GM23338 (cell line): ENCODE measurements around the gene CMC1. TPM values are rescaled to one million over a fixed set of nuclear protein-coding genes. Genes with fewer than 3 reads are reported as not detected.

Experiments used
- ATAC-seq: fragments of 200-7000 bp; cut with Tn5 transposase; 3 replicates; pipeline ENCODE4 v1.9.1; 2020
- DNase-seq: peaks from one replicate; pipeline ENCODE4 v3.0.0-alpha.2; 2015; ENCODE audit warnings: low spot score
- H2AFZ ChIP-seq: fragments of 200-600 bp; sonication (generic); 2 replicates; pipeline ENCODE4 v1.8.0; 2016; ENCODE audit warnings: antibody characterized with exemption, mild to moderate bottlenecking, moderate library complexity
- H3F3A ChIP-seq: fragments of 200-600 bp; sonication (generic); replicated peaks from 2 replicates; pipeline ENCODE4 v1.8.0; 2017; ENCODE audit warnings: antibody characterized with exemption, mixed run types, low read depth
- H3K27ac ChIP-seq: fragments of 200-600 bp; sonication (generic); 2 replicates; pipeline ENCODE4 v1.6.1; 2016; ENCODE audit warnings: low read depth
- H3K27me3 ChIP-seq: fragments of 200-600 bp; sonication (generic); 2 replicates; pipeline ENCODE4 v1.8.0; 2016; ENCODE audit warnings: mild to moderate bottlenecking, mixed run types, moderate library complexity; ENCODE audit not compliant: insufficient read depth
- H3K36me3 ChIP-seq: fragments of 200-600 bp; sonication (generic); 2 replicates; pipeline ENCODE4 v1.8.0; 2016; ENCODE audit warnings: mild to moderate bottlenecking; ENCODE audit not compliant: insufficient read depth
- H3K4me1 ChIP-seq: fragments of 200-600 bp; sonication (generic); 2 replicates; pipeline ENCODE4 v1.8.0; 2016; ENCODE audit warnings: mild to moderate bottlenecking, moderate library complexity; ENCODE audit not compliant: insufficient read depth
- H3K4me2 ChIP-seq: fragments of 200-600 bp; sonication (generic); 2 replicates; pipeline ENCODE4 v1.7.1; 2017; ENCODE audit warnings: mixed run types
- H3K4me3 ChIP-seq: fragments of 200-600 bp; sonication (generic); 2 replicates; pipeline ENCODE4 v1.6.1; 2016; ENCODE audit warnings: mixed run types
- H3K79me2 ChIP-seq: fragments of 200-600 bp; sonication (generic); replicated peaks from 2 replicates; pipeline ENCODE4 v1.8.0; 2017; ENCODE audit warnings: mild to moderate bottlenecking; ENCODE audit not compliant: insufficient read depth
- H3K9me2 ChIP-seq: fragments of 200-600 bp; sonication (generic); 2 replicates; pipeline ENCODE4 v1.8.0; 2017; ENCODE audit not compliant: insufficient read depth
- H4K20me1 ChIP-seq: fragments of 200-600 bp; sonication (generic); replicated peaks from 2 replicates; pipeline ENCODE4 v1.8.0; 2017; ENCODE audit warnings: mild to moderate bottlenecking; ENCODE audit not compliant: insufficient read depth
- H3K27ac Mint-ChIP-seq: 2 replicates; pipeline ENCODE4 v1.8.0; 2020; ENCODE audit warnings: inconsistent platforms, mild to moderate bottlenecking, moderate library complexity, mixed read lengths
- H3K27me3 Mint-ChIP-seq: 3 replicates; pipeline ENCODE4 v1.8.0; 2022; ENCODE audit warnings: low read depth, mild to moderate bottlenecking, moderate library complexity, mixed read lengths, inconsistent platforms; ENCODE audit not compliant: insufficient read depth, poor library complexity
- H3K36me3 Mint-ChIP-seq: 3 replicates; pipeline ENCODE4 v1.8.0; 2021; ENCODE audit warnings: low read depth, mild to moderate bottlenecking, inconsistent platforms, moderate library complexity, mixed read lengths
- H3K4me1 Mint-ChIP-seq: 3 replicates; pipeline ENCODE4 v1.8.0; 2020; ENCODE audit warnings: mild to moderate bottlenecking, inconsistent platforms, mixed read lengths
- H3K4me3 Mint-ChIP-seq: 3 replicates; pipeline ENCODE4 v1.8.0; 2021; ENCODE audit warnings: moderate library complexity, mild to moderate bottlenecking, inconsistent platforms, mixed read lengths
- H3K9me3 Mint-ChIP-seq: 3 replicates; pipeline ENCODE4 v1.8.0; 2020; ENCODE audit warnings: moderate library complexity, mild to moderate bottlenecking, inconsistent platforms, mixed read lengths
- CREB1 ChIP-seq: fragments of 250-450 bp; sonication (Bioruptor Pico); IDR thresholded peaks from 2 replicates; pipeline ENCODE4 v1.5.0; 2020; ENCODE audit warnings: low read depth, mild to moderate bottlenecking, moderate library complexity
- EZH2 ChIP-seq: fragments of 200-600 bp; sonication (generic); IDR thresholded peaks from one replicate; pipeline ENCODE4 v1.8.0; 2017; ENCODE audit warnings: antibody characterized with exemption, mild to moderate bottlenecking, low read depth; ENCODE audit not compliant: unreplicated experiment
- EZH2phosphoT487 ChIP-seq: fragments of 200-600 bp; sonication (generic); IDR thresholded peaks from one replicate; pipeline ENCODE4 v1.8.1; 2018; ENCODE audit warnings: antibody characterized with exemption; ENCODE audit not compliant: unreplicated experiment
- JUNB ChIP-seq: IDR thresholded peaks from one replicate; pipeline ENCODE4 v1.6.1; 2016; ENCODE audit warnings: antibody characterized with exemption; ENCODE audit not compliant: unreplicated experiment
- POLR2AphosphoS5 ChIP-seq: IDR thresholded peaks from 2 replicates; pipeline ENCODE4 v1.6.1; 2016; ENCODE audit warnings: antibody characterized with exemption, low read depth
- STAT1 ChIP-seq: IDR thresholded peaks from one replicate; pipeline ENCODE4 v1.6.1; 2016; ENCODE audit warnings: antibody characterized with exemption; ENCODE audit not compliant: unreplicated experiment
- ZNF331 ChIP-seq: fragments of 250-450 bp; sonication (Bioruptor Pico); IDR thresholded peaks from 2 replicates; pipeline ENCODE4 v1.5.0; 2020; ENCODE audit warnings: low read depth, mild to moderate bottlenecking, moderate library complexity
- polyA plus RNA-seq: library from polyadenylated mRNA; unstranded; fragments of >200 nt; fragmentation: Nextera tagmentation; extraction: Ambion mirVana; gene quantifications from 2 replicates; pipeline ENCODE4 v1.2.1, GENCODE V29; 2016
- total RNA-seq: library from RNA; depleted of rRNA; stranded (reverse); fragments of >200 nt; shearing (Covaris generic); gene quantifications from 2 replicates; pipeline ENCODE4 v1.2.3, GENCODE V29; 2014
- TF ChIP-seq, protein P1 (sequence below), 2 experiments: fragments of 200-600 bp in 1 of 2; sonication (generic) in 1 of 2; conservative IDR thresholded peaks; 2 replicates each; pipeline versions ENCODE4 v1.5.1 to v1.6.1; 2016 to 2017; ENCODE audit warnings: antibody characterized with exemption in 2 of 2, low read depth in 2 of 2, mild to moderate bottlenecking in 2 of 2, moderate library complexity in 1 of 2
- TF ChIP-seq, protein P2 (sequence below): IDR thresholded peaks from 2 replicates; pipeline ENCODE4 v1.6.1; 2016; ENCODE audit warnings: antibody characterized with exemption
- TF ChIP-seq, protein P3 (sequence below): IDR thresholded peaks from one replicate; pipeline ENCODE4 v1.6.1; 2018; ENCODE audit warnings: antibody characterized with exemption; ENCODE audit not compliant: unreplicated experiment

The CMC1 gene
- total and polyA plus RNA-seq, 2 experiments from 2014 or later, result 9.2 to 144 TPM

DNA sequence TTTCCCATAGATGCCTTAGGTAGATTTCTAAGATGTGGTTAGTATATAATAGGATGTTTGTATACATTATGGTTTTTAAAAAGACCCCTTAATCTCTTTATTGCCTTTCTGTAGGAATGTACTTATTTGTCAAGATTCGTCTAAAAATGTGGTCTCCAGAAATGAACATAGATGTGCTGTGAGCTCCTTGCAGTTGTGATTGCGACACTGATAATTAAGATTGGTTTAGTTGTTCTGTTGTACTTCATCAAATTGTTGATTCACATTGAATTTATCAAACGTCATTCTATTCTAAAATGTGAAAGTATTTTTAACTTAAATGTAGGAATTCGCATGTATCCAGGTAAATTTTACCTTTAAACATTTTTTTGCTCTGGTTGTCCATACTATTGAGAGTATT lies 51.2 kb downstream of the CMC1 start:
- Mint-ChIP-seq H3K4me3 (no peak overlapping the region), H3K36me3 (peaks cover 17% of the 10 kb centered on the region; the same call in 2 of the 3 replicates), H3K27me3 (no peaks in the 10 kb centered on the region), H3K9me3 (peaks cover 8% of the 10 kb centered on the region; the same call in 2 of the 3 replicates), H3K27ac (no peak overlapping the region), H3K4me1 (peaks cover 25% of the 10 kb centered on the region)
- DNase-seq (no peak), ATAC-seq (no peak)
- Histone ChIP-seq H3K9me2 (no peaks in the 10 kb centered on the region), H4K20me1 (no peaks in the 10 kb centered on the region; the same call in 1 of the 2 replicates), H3K4me1 (0 out of 2 replicates have a peak, but pooled peaks cover 4% of the 10 kb centered on the region), H2AFZ (no peak overlapping the region), H3F3A (no peaks in the 10 kb centered on the region), H3K4me2 (no peak overlapping the region), H3K79me2 (no peaks in the 10 kb centered on the region), H3K36me3 (no peaks in the 10 kb centered on the region), H3K27ac (no peak overlapping the region), H3K4me3 (no peak overlapping the region), H3K27me3 (no peaks in the 10 kb centered on the region)
- TF ChIP-seq EZH2phosphoT487 (no peak), STAT1 (no peak), ZNF331 (CRISPR knock-in tag) (no peak), JUNB (no peak), EZH2 (no peak), CREB1 (CRISPR knock-in tag) (no peak), POLR2AphosphoS5 (no peak)
- TF ChIP-seq, protein P1, sequence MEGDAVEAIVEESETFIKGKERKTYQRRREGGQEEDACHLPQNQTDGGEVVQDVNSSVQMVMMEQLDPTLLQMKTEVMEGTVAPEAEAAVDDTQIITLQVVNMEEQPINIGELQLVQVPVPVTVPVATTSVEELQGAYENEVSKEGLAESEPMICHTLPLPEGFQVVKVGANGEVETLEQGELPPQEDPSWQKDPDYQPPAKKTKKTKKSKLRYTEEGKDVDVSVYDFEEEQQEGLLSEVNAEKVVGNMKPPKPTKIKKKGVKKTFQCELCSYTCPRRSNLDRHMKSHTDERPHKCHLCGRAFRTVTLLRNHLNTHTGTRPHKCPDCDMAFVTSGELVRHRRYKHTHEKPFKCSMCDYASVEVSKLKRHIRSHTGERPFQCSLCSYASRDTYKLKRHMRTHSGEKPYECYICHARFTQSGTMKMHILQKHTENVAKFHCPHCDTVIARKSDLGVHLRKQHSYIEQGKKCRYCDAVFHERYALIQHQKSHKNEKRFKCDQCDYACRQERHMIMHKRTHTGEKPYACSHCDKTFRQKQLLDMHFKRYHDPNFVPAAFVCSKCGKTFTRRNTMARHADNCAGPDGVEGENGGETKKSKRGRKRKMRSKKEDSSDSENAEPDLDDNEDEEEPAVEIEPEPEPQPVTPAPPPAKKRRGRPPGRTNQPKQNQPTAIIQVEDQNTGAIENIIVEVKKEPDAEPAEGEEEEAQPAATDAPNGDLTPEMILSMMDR (conservative IDR thresholded peaks at IDR 0.05; ENCODE audit: low read depth in 2 of 2), result no peak
- TF ChIP-seq, protein P2, sequence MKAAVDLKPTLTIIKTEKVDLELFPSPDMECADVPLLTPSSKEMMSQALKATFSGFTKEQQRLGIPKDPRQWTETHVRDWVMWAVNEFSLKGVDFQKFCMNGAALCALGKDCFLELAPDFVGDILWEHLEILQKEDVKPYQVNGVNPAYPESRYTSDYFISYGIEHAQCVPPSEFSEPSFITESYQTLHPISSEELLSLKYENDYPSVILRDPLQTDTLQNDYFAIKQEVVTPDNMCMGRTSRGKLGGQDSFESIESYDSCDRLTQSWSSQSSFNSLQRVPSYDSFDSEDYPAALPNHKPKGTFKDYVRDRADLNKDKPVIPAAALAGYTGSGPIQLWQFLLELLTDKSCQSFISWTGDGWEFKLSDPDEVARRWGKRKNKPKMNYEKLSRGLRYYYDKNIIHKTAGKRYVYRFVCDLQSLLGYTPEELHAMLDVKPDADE, result no peak
- TF ChIP-seq, protein P3, sequence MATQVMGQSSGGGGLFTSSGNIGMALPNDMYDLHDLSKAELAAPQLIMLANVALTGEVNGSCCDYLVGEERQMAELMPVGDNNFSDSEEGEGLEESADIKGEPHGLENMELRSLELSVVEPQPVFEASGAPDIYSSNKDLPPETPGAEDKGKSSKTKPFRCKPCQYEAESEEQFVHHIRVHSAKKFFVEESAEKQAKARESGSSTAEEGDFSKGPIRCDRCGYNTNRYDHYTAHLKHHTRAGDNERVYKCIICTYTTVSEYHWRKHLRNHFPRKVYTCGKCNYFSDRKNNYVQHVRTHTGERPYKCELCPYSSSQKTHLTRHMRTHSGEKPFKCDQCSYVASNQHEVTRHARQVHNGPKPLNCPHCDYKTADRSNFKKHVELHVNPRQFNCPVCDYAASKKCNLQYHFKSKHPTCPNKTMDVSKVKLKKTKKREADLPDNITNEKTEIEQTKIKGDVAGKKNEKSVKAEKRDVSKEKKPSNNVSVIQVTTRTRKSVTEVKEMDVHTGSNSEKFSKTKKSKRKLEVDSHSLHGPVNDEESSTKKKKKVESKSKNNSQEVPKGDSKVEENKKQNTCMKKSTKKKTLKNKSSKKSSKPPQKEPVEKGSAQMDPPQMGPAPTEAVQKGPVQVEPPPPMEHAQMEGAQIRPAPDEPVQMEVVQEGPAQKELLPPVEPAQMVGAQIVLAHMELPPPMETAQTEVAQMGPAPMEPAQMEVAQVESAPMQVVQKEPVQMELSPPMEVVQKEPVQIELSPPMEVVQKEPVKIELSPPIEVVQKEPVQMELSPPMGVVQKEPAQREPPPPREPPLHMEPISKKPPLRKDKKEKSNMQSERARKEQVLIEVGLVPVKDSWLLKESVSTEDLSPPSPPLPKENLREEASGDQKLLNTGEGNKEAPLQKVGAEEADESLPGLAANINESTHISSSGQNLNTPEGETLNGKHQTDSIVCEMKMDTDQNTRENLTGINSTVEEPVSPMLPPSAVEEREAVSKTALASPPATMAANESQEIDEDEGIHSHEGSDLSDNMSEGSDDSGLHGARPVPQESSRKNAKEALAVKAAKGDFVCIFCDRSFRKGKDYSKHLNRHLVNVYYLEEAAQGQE, result no peak
